Esophagus squamous epithelium (tissue), 4 donors: Measurements from ENCODE around the gene ESRRA.

Experiments
- POLR2A ChIP-seq, 4 donors: fragments of 450-650 bp; IDR thresholded peaks; one replicate each; pipeline ENCODE4 v1.6.1; 2017; ENCODE audit warnings: antibody characterized with exemption in 4 of 4, mild to moderate bottlenecking in 4 of 4, moderate library complexity in 3 of 4
- TF ChIP-seq, protein P1 (sequence below), 6 experiments: fragments of 450-650 bp in 4 of 6; fragments of 200-600 bp in 2 of 6; sonication (generic) in 2 of 6; IDR thresholded peaks; one replicate each; pipeline ENCODE4 v1.5.1; 2016 to 2019; ENCODE audit warnings: antibody characterized with exemption in 6 of 6, mild to moderate bottlenecking in 4 of 6, moderate library complexity in 4 of 6

DNA sequence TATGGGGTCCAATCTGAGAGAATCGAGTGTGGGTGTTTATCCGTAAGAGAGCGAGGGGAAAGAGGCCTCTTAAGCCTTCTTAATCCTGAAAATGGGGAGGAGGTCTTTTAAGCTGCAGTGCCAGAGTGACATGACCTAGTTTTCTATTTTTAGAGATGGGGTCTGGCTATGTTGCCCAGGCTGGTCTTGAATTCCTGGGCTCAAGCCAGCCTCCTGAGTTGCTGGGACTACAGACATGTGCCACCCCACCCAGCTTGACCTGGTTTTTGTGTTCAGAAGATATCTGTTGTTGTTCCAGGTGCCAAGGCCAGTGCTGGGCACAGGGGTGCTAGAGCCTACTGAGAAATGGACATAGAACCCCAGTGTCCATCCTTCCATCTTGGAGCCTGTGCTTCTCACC, 22.2 kb upstream of the ESRRA start:
- TF ChIP-seq, protein P1, sequence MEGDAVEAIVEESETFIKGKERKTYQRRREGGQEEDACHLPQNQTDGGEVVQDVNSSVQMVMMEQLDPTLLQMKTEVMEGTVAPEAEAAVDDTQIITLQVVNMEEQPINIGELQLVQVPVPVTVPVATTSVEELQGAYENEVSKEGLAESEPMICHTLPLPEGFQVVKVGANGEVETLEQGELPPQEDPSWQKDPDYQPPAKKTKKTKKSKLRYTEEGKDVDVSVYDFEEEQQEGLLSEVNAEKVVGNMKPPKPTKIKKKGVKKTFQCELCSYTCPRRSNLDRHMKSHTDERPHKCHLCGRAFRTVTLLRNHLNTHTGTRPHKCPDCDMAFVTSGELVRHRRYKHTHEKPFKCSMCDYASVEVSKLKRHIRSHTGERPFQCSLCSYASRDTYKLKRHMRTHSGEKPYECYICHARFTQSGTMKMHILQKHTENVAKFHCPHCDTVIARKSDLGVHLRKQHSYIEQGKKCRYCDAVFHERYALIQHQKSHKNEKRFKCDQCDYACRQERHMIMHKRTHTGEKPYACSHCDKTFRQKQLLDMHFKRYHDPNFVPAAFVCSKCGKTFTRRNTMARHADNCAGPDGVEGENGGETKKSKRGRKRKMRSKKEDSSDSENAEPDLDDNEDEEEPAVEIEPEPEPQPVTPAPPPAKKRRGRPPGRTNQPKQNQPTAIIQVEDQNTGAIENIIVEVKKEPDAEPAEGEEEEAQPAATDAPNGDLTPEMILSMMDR (IDR thresholded peaks at IDR 0.05) = no peak
- no peak for TF ChIP-seq POLR2A (IDR thresholded peaks at IDR 0.05)
